Esophagus muscularis mucosa (tissue), 4 donors: Measurements from ENCODE around the gene KIF2B.

Source experiments
- EP300 ChIP-seq: sonication (generic); formaldehyde crosslinking; IDR thresholded peaks from one replicate; pipeline ENCODE4 v1.6.1; 2017; ENCODE audit warnings: antibody characterized with exemption
- POLR2A ChIP-seq: fragments of 450-650 bp; IDR thresholded peaks from one replicate; pipeline ENCODE4 v1.6.1; 2017; ENCODE audit warnings: antibody characterized with exemption, moderate library complexity, mild to moderate bottlenecking, low read depth
- POLR2AphosphoS5 ChIP-seq, 2 donors: sonication (generic); formaldehyde crosslinking; IDR thresholded peaks; one replicate each; pipeline ENCODE4 v1.6.1; 2017; ENCODE audit warnings: antibody characterized with exemption in 2 of 2
- TF ChIP-seq, protein P1 (sequence below), 3 experiments: fragments of 200-600 bp in 2 of 3; fragments of 450-650 bp in 1 of 3; sonication (generic) in 2 of 3; IDR thresholded peaks; one replicate each; pipeline ENCODE4 v1.5.1; 2017 to 2019; ENCODE audit warnings: antibody characterized with exemption in 3 of 3, mild to moderate bottlenecking in 2 of 3, moderate library complexity in 1 of 3

DNA sequence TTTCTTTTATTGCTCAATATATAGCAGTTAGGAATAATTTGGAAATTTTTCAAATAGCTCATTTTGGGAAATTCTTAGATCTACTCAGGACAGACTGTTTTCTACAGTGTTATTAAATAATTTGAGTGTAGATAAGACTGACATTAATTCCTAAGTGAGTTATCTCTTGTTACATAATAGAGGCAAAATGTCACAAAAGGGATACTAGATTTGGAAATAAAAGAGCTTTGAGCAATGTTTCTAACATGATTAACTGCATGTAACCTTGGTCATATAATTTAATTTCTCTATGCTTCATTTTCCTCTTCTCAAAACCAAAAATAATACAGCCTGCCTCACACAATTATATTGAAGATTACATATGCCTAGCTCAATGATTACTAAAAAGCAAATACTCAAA, 16.3 kb upstream of the KIF2B start:
- TF ChIP-seq, protein P1, sequence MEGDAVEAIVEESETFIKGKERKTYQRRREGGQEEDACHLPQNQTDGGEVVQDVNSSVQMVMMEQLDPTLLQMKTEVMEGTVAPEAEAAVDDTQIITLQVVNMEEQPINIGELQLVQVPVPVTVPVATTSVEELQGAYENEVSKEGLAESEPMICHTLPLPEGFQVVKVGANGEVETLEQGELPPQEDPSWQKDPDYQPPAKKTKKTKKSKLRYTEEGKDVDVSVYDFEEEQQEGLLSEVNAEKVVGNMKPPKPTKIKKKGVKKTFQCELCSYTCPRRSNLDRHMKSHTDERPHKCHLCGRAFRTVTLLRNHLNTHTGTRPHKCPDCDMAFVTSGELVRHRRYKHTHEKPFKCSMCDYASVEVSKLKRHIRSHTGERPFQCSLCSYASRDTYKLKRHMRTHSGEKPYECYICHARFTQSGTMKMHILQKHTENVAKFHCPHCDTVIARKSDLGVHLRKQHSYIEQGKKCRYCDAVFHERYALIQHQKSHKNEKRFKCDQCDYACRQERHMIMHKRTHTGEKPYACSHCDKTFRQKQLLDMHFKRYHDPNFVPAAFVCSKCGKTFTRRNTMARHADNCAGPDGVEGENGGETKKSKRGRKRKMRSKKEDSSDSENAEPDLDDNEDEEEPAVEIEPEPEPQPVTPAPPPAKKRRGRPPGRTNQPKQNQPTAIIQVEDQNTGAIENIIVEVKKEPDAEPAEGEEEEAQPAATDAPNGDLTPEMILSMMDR (IDR thresholded peaks at IDR 0.05), result no peak
- TF ChIP-seq POLR2A (no peak), EP300 (no peak), POLR2AphosphoS5 (IDR thresholded peaks at IDR 0.05) (no peak)
